ENCODE data around the gene PSMD6.

DNA sequence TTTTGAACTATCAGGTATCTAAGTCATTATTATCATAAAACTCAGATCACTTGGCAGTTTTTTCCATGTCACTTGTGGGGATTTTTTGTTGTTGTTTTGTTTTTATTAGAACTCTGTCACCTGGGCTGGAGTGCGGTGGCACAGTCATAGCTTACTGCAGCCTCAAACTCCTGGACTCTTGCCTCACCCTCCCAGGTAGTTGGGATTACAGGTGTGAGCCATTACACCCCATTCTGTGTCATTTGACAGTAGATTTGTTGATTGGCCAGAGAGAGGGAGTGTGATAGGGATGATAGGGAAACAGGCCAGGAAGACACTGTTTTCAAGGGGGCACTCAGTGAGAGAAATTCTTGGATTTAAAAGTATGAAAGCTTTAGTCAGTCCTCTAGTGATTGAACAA, 56.4 kb downstream of the PSMD6 start:
- TF ChIP-seq CTCF (IDR thresholded peaks at IDR 0.05; ENCODE audit: extremely low read depth in 1 of 2, insufficient read depth in 1 of 2, low read depth in 1 of 2, low read length in 2 of 2) (no peak), POLR2AphosphoS5 (IDR thresholded peaks at IDR 0.05; ENCODE audit: insufficient read depth, low read depth, low read length) (no peak), EZH2 (IDR thresholded peaks at IDR 0.05; ENCODE audit: borderline replicate concordance, low read depth, low read length, severe bottlenecking) (no peak), POLR2A (IDR thresholded peaks at IDR 0.05; ENCODE audit: low read depth, low read length) (no peak)

Data from endothelial cell of umbilical vein (primary cell).